T-cell (primary cell): ENCODE data around the gene PSEN2. TPM values are rescaled to one million over a fixed set of nuclear protein-coding genes. Genes with fewer than 3 reads are reported as not detected.
"Not testable (repeated sequence)": the region's sequence is repeated elsewhere in the genome, so short reads cannot be mapped to it uniquely, and the experiment has no call there.

Experiments used
- ATAC-seq, 4 experiments: fragments of 200-7000 bp in 3 of 4; fragments of 150-1000 bp in 1 of 4; cut with Tn5 transposase; replicated peaks in 1 of 4; 1 replicate in 3 of 4; 2 replicates in 1 of 4; pipeline ENCODE4 v1.10.0; 2021; ENCODE audit warnings: moderate library complexity in 3 of 4, mild to moderate bottlenecking in 2 of 4, moderate number of reproducible peaks in 1 of 4
- CTCF ChIA-PET, 2 donors: fragments of 300-600 bp; sonication (Branson Sonifier 250); formaldehyde crosslinking; loops; one replicate each; lab custom pipeline; 2022; ENCODE audit warnings: antibody characterized with exemption in 2 of 2; lab: Charles Lee
- POLR2A ChIA-PET, 2 donors: fragments of 300-600 bp; sonication (Branson Sonifier 250); formaldehyde crosslinking; loops; one replicate each; lab custom pipeline; 2022; ENCODE audit warnings: antibody characterized with exemption in 2 of 2; lab: Charles Lee
- DNase-seq, 35 experiments: peaks; one replicate each; pipeline versions ENCODE4 v3.0.0 to v3.0.0-alpha.2; 2013 to 2023
- H3K27ac ChIP-seq: one replicate; pipeline ENCODE4 v1.5.1; 2013; ENCODE audit warnings: low read length
- H3K27me3 ChIP-seq, 2 experiments: replicated peaks in 1 of 2; 1 replicate in 1 of 2; 2 replicates in 1 of 2; pipeline versions ENCODE4 v1.6.1 to v1.7.0; 2013; ENCODE audit warnings: low read length in 1 of 2, mixed read lengths in 1 of 2; ENCODE audit not compliant: control insufficient read depth in 2 of 2, insufficient read depth in 2 of 2; ENCODE audit errors: extremely low read depth in 1 of 2
- H3K36me3 ChIP-seq, 2 donors: 1 replicate in 1 of 2; 2 replicates in 1 of 2; pipeline versions ENCODE4 v1.6.1 to v1.7.0; 2013; ENCODE audit warnings: low read length in 1 of 2; ENCODE audit not compliant: control insufficient read depth in 2 of 2, insufficient read depth in 1 of 2; ENCODE audit errors: extremely low read depth in 1 of 2
- H3K4me1 ChIP-seq, 2 experiments: 1 replicate in 1 of 2; 2 replicates in 1 of 2; pipeline versions ENCODE4 v1.6.1 to v1.7.0; 2013; ENCODE audit warnings: low read length in 2 of 2, mixed read lengths in 1 of 2; ENCODE audit not compliant: insufficient read depth in 2 of 2, control insufficient read depth in 1 of 2; ENCODE audit errors: extremely low read depth in 1 of 2
- H3K4me3 ChIP-seq, 2 donors: 1 replicate in 1 of 2; 2 replicates in 1 of 2; pipeline versions ENCODE4 v1.5.1 to v1.7.0; 2013; ENCODE audit warnings: mild to moderate bottlenecking in 2 of 2, low read length in 1 of 2, moderate library complexity in 1 of 2; ENCODE audit not compliant: control insufficient read depth in 1 of 2; ENCODE audit errors: extremely low read depth in 1 of 2
- H3K9me3 ChIP-seq: 2 replicates; pipeline ENCODE4 v1.7.0; 2013
- H3K27ac Mint-ChIP-seq, 2 donors: one replicate each; pipeline ENCODE4 v1.8.0; 2020 to 2021; ENCODE audit warnings: mild to moderate bottlenecking in 2 of 2, mixed read lengths in 2 of 2
- H3K27me3 Mint-ChIP-seq, 2 donors: one replicate each; pipeline ENCODE4 v1.8.0; 2021 to 2022; ENCODE audit warnings: mixed read lengths in 2 of 2
- H3K36me3 Mint-ChIP-seq: one replicate; pipeline ENCODE4 v1.8.0; 2021; ENCODE audit warnings: mixed read lengths
- H3K4me1 Mint-ChIP-seq, 3 donors: one replicate each; pipeline ENCODE4 v1.8.0; 2020 to 2022; ENCODE audit warnings: mixed read lengths in 3 of 3, mild to moderate bottlenecking in 1 of 3
- H3K4me3 Mint-ChIP-seq, 3 donors: one replicate each; pipeline ENCODE4 v1.8.0; 2020 to 2022; ENCODE audit warnings: mild to moderate bottlenecking in 3 of 3, mixed read lengths in 3 of 3, moderate library complexity in 3 of 3
- H3K9me3 Mint-ChIP-seq, 3 donors: one replicate each; pipeline ENCODE4 v1.8.0; 2020 to 2022; ENCODE audit warnings: mixed read lengths in 3 of 3
- WGBS: methylation state at CpG from one replicate; pipeline ENCODE4 v1.1.5; 2013; ENCODE audit warnings: missing lambda C conversion rate; ENCODE audit not compliant: insufficient coverage; 5-methylcytosine and 5-hydroxymethylcytosine counted together
- total RNA-seq, 35 experiments: library from RNA in 6 of 35; stranded (reverse) in 6 of 35; fragments of 120-200 nt in 1 of 35; gene quantifications; one replicate each; pipeline versions ENCODE4 v1.2.1 to v1.2.4 and lab custom pipeline; 2013 to 2026

The PSEN2 gene
- total RNA-seq, 5 donors from 2014 or later (not counting 1 experiment from before 2014, with no cell fraction given): 1.9 to 5.6 (median 4.0) TPM

DNA sequence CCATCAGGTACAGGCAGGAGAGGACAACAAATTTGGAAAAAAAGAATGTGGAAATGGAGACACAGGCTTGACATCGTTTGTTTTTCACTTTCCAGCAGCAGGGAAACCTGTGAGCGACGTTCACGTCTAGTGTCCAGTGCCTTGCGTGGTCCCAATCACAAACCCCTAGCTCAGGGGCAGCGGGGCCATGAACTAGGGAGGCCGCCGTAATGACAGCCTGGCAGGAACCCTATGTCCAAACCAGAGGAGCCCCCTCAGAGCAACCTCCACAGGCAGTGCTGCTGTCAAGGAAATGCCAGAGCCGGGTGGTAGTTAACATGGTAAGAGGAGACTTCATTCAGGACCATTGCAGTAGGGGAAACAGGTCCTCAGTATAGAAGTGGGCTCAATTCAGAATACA, 37.8 kb upstream of the PSEN2 start:
- Histone ChIP-seq H3K4me1 (peaks cover 6 to 10% of the 10 kb centered on the region in 2 experiments), H3K9me3 (no peaks in the 10 kb centered on the region), H3K27me3 (peaks cover 0 to 6% of the 10 kb centered on the region in 2 experiments), H3K36me3 (no peaks in the 10 kb centered on the region), H3K27ac (no peak overlapping the region), H3K4me3 (no peak overlapping the region)
- no CpG with 5 or more reads among the region's 9 CpGs for WGBS
- Mint-ChIP-seq H3K9me3 (peaks cover 0 to 2% (median 0%) of the 10 kb centered on the region in 3 donors), H3K4me1 (peaks cover 6 to 7% (median 7%) of the 10 kb centered on the region in 3 donors), H3K36me3 (no peaks in the 10 kb centered on the region), H3K4me3 (no peak overlapping the region), H3K27ac (no peak overlapping the region), H3K27me3 (peaks cover 0 to 4% of the 10 kb centered on the region in 2 donors)
- DNase-seq (no peak), ATAC-seq (no peak)
- ChIA-PET POLR2A (interaction anchor here in 1 of 2 donors (0.6 kb wide), 1 partner anchor 10 kb away, joined by 3 read pairs; no protein-coding TSS in a partner anchor), CTCF (no interaction called here)

DNA sequence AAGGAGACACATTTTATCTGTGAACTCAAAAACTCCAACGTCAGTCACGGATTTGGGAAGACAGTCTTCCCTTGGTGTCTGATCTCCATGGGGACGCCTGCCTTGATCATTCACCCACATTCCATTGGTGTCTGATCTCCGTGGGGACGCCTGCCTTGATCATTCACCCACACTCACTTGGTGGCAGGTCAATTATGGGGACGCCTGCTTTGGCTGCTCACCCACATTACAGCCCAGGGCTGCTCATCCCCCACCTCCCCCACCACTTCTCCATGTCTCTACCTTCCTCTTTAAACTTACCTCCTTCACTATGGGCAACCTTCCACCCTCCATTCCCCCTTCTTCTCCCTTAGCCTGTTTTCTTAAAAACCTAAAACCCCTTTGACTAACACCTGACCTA, 36.2 kb upstream of the PSEN2 start:
- H3K4me1 ChIP-seq, H3K27ac Mint-ChIP-seq, H3K27me3 Mint-ChIP-seq, H3K4me3 Mint-ChIP-seq, DNase-seq, H3K27me3 ChIP-seq, H3K36me3 ChIP-seq, H3K27ac ChIP-seq, H3K4me1 Mint-ChIP-seq, H3K4me3 ChIP-seq, ATAC-seq, H3K36me3 Mint-ChIP-seq, POLR2A ChIA-PET, H3K9me3 Mint-ChIP-seq, H3K9me3 ChIP-seq: not testable (repeated sequence)
- WGBS: 97% methylated on average over 5 of the region's 6 CpGs
- CTCF ChIA-PET: interaction anchor here in 1 of 2 donors (0.6 kb wide), 1 partner anchor 105 kb away, joined by 9 read pairs; no protein-coding TSS in a partner anchor

- H3K4me1 Mint-ChIP-seq, ATAC-seq, H3K4me3 ChIP-seq, CTCF ChIA-PET, H3K36me3 Mint-ChIP-seq, H3K27me3 Mint-ChIP-seq, POLR2A ChIA-PET, H3K27ac ChIP-seq, DNase-seq, H3K27me3 ChIP-seq, H3K9me3 Mint-ChIP-seq, H3K9me3 ChIP-seq, H3K4me3 Mint-ChIP-seq, H3K36me3 ChIP-seq, H3K4me1 ChIP-seq: not testable (repeated sequence)
- H3K27ac Mint-ChIP-seq: peak overlapping the region in 1 of 2 donors; percentile 21
- WGBS: 83% methylated on average over 7 of the region's 7 CpGs
Observed at GRCh38 chr1:226835396-226835795, 35.0 kb upstream of the PSEN2 start.

DNA sequence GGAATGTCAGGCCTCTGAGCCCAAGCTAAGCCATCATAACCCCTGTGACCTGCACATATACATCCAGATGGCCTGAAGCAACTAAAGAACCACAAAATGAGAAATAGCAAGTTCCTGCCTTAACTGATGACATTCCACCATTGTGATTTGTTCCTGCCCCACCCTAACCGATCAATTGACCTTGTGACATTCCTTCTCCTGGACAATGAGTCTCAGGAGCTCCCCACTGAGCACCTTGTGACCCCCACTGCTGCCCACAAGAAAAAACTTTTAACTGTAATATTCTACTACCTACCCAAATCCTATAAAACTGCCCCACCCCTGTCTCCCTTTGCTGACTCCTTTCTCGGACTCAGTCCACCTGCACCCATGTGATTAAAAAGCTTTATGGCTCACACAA, 32.5 kb upstream of the PSEN2 start:
- CTCF ChIA-PET, H3K4me1 Mint-ChIP-seq, H3K36me3 ChIP-seq, DNase-seq, ATAC-seq, H3K9me3 Mint-ChIP-seq, H3K9me3 ChIP-seq, H3K27ac Mint-ChIP-seq, H3K27ac ChIP-seq, H3K4me3 ChIP-seq, H3K4me1 ChIP-seq, H3K27me3 Mint-ChIP-seq, H3K4me3 Mint-ChIP-seq, H3K36me3 Mint-ChIP-seq, H3K27me3 ChIP-seq: not testable (repeated sequence)
- POLR2A ChIA-PET: interaction anchor here in 1 of 2 donors (1.0 kb wide), 1 partner anchor 11 kb away, joined by 3 read pairs; no protein-coding TSS in a partner anchor
- WGBS: 90% methylated on average over 2 of the region's 2 CpGs

DNA sequence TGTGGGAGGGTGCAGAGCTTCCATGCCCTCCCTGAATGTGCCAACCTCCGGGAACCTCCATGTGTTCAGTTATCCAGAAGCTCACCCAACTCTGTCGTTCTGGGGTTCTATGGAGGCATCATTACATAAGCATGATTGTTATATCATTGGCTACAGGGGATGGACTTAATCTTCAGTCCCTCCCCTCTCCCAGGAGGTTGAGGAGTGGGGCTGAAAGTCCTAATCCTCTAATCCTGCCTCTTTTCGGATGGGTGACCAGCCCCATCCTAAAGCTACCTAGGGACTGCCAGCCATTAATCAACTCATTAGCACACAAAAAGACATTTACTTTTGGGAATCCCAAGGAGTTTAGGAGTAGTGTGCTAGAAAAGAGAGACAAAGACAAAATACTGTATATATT, 32.0 kb upstream of the PSEN2 start:
- Mint-ChIP-seq H3K36me3 (no peaks in the 10 kb centered on the region), H3K27ac (no peak overlapping the region), H3K4me3 (no peak overlapping the region), H3K27me3 (peaks cover 0 to 4% of the 10 kb centered on the region in 2 donors), H3K4me1 (no peaks in the 10 kb centered on the region), H3K9me3 (peaks cover 0 to 1% (median 0%) of the 10 kb centered on the region in 3 donors)
- ATAC-seq: no peak
- ChIA-PET CTCF (no interaction called here), POLR2A (interaction anchor here in 1 of 2 donors (1.0 kb wide), 1 partner anchor 11 kb away, joined by 3 read pairs; no protein-coding TSS in a partner anchor)
- H3K4me1 ChIP-seq: no peaks in the 10 kb centered on the region
- H3K4me3 ChIP-seq: no peak overlapping the region
- no peak for DNase-seq
- H3K9me3 ChIP-seq: no peaks in the 10 kb centered on the region
- no peaks in the 10 kb centered on the region for H3K36me3 ChIP-seq
- H3K27ac ChIP-seq: no peak overlapping the region
- peaks cover 0 to 3% of the 10 kb centered on the region in 2 experiments for H3K27me3 ChIP-seq
- no CpG with 5 or more reads among the region's 3 CpGs for WGBS

- no peak for DNase-seq
- no peaks in the 10 kb centered on the region for H3K36me3 Mint-ChIP-seq
- Histone ChIP-seq H3K9me3 (no peaks in the 10 kb centered on the region), H3K36me3 (no peaks in the 10 kb centered on the region), H3K4me1 (no peaks in the 10 kb centered on the region), H3K4me3 (no peak overlapping the region), H3K27ac (no peak overlapping the region), H3K27me3 (no peaks in the 10 kb centered on the region)
- no peak overlapping the region for H3K4me3 Mint-ChIP-seq
- peaks cover 0 to 2% (median 2%) of the 10 kb centered on the region in 3 donors for H3K4me1 Mint-ChIP-seq
- H3K27me3 Mint-ChIP-seq: peaks cover 0 to under 1% of the 10 kb centered on the region in 2 donors
- no peak overlapping the region for H3K27ac Mint-ChIP-seq
- H3K9me3 Mint-ChIP-seq: no peaks in the 10 kb centered on the region
- ChIA-PET POLR2A (no interaction called here), CTCF (no interaction called here)
- ATAC-seq: no peak
Observed at GRCh38 chr1:226845624-226846023, 24.8 kb upstream of the PSEN2 start.
